HG03039 (cell line): ENCODE data around the gene VAT1L.
A peak's percentile ranks its signal among the peaks of the same experiment; 100 is the strongest.
"Not testable (repeated sequence)": the region's sequence is repeated elsewhere in the genome, so short reads cannot be mapped to it uniquely, and the experiment has no call there.

Experiments used
- ATAC-seq: cut with Tn5 transposase; IDR thresholded peaks from one replicate; pipeline ENCODE4 v1.9.1; 2021; ENCODE audit warnings: mild to moderate bottlenecking, moderate library complexity; ENCODE audit not compliant: unreplicated experiment

Gene VAT1L

GRCh38 chr16:77987810-77988209 is 199.4 kb downstream of the VAT1L start:
- no peak for ATAC-seq

- ATAC-seq: no peak
Observed at GRCh38 chr16:77989846-77990245, 201.5 kb downstream of the VAT1L start.

GRCh38 chr16:77991701-77992100 is 203.3 kb downstream of the VAT1L start:
- no peak for ATAC-seq

- not testable (repeated sequence) for ATAC-seq
Observed at GRCh38 chr16:77992381-77992780, 204.0 kb downstream of the VAT1L start.

- no peak for ATAC-seq
Observed at GRCh38 chr16:77993111-77993985, 205.0 kb downstream of the VAT1L start.

- no peak for ATAC-seq
Observed at GRCh38 chr16:77995843-77996455, 207.6 kb downstream of the VAT1L start.

GRCh38 chr16:77998350-77999023 is 210.1 kb downstream of the VAT1L start:
- no peak for ATAC-seq

GRCh38 chr16:78001451-78002025 is 213.2 kb downstream of the VAT1L start:
- ATAC-seq: no peak

- ATAC-seq: peak; percentile 92
Observed at GRCh38 chr16:78002915-78003538, 214.7 kb downstream of the VAT1L start.

- no peak for ATAC-seq
Observed at GRCh38 chr16:78004517-78004916, 216.2 kb downstream of the VAT1L start.

- no peak for ATAC-seq
Observed at GRCh38 chr16:78005881-78006280, 217.5 kb downstream of the VAT1L start.

GRCh38 chr16:78007121-78007520 is 218.8 kb downstream of the VAT1L start:
- no peak for ATAC-seq

- ATAC-seq: no peak
Observed at GRCh38 chr16:78022347-78023060, 234.1 kb downstream of the VAT1L start, which contains the start of gene CLEC3A. TSS of gene CLEC3A (plus strand) at chr16:78022548. CDS start at chr16:78022627, 79 bp downstream.

- no peak for ATAC-seq
Observed at GRCh38 chr16:78024159-78024558, 235.8 kb downstream of the VAT1L start.

- ATAC-seq: no peak
Observed at GRCh38 chr16:78025631-78026030, 237.3 kb downstream of the VAT1L start.

- no peak for ATAC-seq
Observed at GRCh38 chr16:78028018-78028417, 239.7 kb downstream of the VAT1L start.
